Stimulated activated CD4-positive, alpha-beta T cell treated with anti-CD3 and anti-CD28 coated beads, Interleukin-15, amount 100 ng/mL, for 48 hours (primary cell): ENCODE measurements around the gene CACNA2D4.
"Not testable (repeated sequence)": the region's sequence is repeated elsewhere in the genome, so short reads cannot be mapped to it uniquely, and the experiment has no call there.

Source experiments
- DNase-seq, 2 donors: peaks; one replicate each; pipeline ENCODE4 v3.0.0-alpha.2; 2020; ENCODE audit warnings: low read depth in 2 of 2

Gene CACNA2D4

DNA sequence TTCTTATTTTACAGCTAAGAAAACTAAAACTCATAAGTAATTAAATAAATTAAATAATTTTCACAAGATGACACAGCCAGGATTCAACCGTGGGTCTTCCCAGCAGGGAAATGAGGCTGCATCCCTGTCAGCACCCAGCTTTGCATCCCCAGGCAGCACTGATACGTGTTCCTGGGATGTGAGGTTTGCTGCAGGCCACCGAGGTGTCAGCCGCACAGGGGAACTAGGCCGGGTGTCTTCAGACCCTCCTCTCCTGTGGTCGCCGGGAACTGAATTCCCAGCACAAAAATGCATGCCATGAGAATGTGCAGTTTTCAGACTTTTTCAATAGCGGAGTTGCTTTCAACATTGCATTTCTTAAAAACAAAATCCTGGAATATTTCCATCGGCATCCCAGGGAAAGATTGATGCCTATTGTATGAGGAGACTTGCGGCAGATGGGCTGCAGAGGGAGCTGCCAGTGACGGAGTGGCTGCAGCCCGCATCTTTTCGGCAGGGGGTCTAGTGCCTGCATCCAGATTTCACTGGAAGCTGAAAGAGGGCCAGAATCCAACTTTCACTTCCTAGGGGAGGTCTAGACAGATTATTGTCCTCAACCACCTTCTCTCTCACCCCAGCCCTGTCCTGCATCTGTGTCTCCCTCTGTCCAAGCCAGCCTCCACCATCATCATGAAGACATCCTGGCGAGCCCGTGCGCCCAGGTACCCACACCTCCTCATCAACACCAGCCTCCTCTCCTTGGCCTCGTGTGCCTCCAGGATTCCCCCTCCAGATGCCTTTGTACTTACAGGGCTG, 85.5 kb downstream of the CACNA2D4 start:
- DNase-seq, result no peak

DNA sequence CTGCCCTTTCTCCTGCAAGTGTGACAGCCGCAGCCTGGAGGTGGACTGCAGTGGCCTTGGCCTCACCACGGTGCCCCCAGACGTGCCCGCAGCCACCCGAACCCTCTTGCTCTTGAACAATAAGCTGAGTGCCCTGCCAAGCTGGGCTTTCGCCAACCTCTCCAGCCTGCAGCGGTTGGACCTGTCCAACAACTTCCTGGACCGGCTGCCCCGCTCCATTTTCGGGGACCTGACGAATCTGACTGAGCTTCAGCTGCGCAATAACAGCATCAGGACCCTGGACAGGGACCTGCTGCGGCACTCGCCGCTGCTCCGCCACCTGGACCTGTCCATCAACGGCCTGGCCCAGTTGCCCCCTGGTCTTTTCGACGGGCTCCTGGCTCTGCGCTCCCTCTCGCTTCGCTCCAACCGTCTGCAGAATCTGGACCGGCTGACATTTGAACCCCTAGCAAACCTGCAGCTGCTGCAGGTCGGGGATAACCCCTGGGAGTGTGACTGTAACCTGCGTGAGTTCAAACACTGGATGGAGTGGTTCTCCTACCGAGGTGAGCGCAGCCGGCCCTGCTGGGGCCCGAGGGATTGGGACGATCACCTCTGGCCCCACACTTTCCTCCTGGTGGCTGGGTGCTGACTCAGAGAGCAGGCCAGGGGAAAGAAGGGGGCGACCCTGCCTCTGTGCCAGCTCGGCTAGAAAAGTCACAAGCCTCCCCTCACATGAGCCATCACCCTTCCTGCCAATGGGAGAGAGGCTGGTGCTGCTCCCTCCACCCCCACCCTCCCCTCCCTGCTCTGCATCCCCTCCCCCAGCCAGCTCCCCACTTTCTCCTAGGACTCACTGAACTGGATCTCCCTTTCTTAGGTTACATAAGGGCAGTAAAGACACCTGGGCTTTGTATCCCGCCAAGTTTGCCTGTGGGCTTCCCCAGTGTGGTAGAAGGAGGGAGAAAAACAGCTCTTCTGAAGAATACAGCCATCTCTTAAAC, 87.2 kb downstream of the CACNA2D4 start:
- DNase-seq, result peak in 1 of 2 donors; percentile 9

DNA sequence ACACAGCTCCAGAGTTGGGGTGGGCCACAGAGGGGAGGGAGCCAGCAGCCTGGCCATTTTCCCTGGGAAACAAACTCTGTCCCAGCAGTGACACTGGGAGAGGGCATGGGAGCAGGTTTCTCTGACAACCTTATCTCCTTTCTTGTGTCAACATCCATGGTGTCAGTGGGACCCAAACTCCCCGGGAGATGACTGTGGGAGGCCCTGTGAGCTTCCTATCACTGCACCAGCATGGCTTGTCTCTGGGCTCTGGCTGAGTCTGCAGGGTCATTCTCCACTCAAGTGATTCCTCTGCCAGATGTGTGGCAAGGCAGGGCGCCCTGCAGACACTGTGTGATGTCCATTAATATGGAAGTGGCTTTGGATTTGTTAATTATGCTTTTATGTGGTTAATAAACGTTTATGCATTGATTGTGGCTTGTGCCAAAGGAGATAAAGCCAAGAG, 88.0 kb downstream of the CACNA2D4 start:
- no peak for DNase-seq

DNA sequence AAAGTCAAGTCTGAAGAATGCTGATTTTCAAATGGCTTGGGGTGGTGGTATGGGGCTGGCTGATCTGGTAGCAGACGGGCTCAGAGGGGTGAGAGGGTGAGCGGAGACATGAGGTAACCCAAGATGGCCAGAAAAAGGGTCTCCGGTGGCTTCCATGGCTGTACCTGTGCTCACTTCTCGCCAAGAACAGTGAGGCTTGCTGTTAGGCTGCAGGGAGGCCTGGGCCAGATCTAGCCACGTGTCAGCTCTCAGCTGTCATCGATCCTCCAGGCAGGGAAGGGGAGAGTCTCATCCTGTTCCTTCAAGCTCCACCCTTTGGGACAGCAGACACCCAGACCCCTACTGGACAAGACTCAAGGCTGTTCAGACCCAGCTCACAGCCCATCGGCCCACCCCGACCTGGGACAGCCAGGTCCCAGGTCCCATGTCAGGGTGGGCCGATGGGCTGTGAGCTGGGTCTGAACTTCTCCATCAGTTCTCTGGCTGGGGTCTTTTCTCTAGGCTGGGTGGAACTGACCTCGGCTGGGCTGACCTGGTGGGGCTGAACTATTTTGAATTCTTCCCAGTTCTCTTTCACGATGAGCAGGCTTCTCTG, 89.0 kb downstream of the CACNA2D4 start:
- DNase-seq, result no peak

DNA sequence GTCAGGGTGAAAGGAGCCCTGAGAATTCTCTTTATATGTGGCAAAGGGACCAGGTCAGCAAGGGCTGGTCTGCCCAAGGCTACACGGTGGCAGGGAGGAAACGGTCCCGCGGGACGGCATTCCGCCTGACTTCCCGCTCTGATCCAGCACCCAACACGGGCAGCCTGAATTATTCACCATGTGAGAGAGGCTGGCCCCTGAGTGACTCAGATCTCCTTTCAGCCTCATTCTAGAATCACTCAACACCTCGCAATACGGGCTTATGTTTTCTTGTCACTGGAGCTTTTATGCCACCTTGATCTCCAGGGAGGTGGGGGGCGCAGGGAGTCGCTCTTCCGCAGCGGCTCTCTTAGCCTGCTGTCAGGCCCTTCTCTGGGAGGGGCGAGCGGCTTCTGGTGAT, 89.6 kb downstream of the CACNA2D4 start:
- no peak for DNase-seq

DNA sequence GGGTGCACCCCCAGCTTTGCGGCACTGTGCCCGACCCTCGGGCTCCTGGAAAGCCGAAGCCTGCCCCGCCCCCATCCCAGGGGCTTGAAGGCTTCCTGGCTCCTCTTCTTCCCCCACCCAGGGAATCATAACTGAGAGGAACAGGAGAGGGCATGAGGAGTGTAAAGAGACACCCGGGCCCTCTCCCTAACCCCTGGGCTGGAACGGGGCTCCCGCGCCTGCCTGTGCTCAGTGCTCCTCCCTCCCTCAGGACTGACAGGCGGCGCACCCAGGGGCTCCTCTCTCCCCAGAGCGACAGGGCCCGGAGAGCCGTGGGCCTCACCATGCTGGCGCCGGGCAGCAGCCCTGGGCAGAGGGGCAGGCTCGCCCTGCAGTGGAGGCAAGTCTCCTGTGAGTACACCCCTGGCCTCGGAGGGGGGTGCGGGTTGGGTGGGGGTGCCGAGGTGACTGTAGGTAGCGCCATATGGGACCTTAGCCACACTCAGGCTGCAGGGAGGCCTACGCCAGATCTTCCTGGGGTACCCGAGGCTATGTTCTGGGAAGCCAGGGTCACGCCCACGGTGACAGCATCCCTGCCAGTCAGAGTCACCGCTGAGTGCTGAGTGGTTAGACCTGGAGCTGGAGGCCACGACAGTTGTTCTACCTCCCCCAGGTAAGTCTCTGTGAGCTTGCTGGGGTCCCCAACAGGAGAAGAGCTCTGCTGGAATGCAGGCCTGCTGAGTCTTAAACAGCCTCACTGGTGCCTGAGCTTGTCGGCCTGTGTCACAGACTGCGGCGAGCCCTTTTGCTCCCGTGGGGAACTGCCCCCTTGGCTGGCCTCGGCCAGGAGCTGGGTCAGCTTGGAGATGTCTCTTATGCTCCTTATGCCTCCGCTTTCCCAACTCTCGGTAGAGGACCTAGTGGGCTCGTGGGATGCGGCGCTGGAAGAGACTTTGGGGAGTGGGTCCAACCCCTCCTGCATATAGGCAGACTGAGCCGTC, 90.3 kb downstream of the CACNA2D4 start:
- DNase-seq, result no peak

DNA sequence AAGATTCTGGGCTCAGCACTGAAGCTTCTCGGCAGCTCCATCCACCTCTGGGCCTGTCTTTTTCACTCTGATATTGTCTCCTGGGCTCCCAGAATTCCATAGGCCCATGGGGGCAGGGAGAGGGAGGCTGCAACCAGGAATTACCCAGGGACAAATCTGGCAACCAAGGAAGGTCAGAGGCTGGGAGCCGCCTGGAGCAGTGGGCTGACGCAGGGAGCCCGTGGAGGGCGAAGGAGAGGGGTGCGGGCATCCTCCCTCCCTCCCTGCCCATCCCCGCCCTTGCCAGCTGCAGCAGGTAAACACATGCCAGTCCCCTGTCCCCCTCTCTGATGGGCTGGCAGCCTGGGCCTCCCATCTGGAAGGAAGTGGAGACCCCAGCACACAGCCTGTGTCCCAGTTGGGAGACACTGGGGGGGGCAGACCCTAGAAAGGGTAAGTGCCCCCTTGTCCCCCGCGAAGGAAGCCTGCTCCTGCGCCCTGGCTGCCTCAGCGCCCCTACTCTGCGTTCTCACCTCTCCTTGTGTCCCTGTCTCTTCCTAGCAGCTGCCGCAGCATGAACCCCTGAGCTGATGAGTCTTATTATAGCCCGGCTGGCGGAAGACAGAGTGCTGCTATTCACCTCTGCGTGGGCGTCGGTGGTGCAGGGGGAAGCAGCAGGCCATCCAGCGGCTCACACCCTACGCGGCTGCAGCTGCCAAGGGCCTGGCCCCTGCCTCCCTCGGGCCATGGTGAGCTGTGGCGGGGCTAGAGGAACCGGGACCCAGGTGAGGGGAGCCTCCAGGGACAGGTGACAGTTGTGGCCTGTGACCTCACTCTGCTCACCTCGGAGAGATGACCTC, 91.4 kb downstream of the CACNA2D4 start:
- DNase-seq, result no peak

DNA sequence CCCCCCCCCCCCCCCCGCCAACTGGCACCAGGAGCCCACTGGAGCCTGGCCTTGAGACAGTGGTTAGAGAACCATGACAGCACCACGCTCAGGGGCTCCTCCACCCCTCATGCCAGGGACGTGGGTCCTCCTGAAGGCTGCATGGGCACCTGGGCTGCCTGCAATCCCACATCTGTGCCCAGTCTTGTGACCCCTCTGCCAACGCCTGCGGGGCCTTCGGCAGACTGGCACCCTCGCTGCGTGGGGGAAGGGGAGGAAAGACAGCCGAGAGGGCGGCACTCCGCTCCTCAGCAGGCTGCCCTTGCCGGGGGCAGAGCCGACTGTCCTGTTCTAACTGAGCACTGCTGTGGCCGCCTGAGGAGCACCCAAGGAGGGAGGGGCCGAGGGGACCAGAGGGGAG, 92.1 kb downstream of the CACNA2D4 start:
- no peak for DNase-seq

DNA sequence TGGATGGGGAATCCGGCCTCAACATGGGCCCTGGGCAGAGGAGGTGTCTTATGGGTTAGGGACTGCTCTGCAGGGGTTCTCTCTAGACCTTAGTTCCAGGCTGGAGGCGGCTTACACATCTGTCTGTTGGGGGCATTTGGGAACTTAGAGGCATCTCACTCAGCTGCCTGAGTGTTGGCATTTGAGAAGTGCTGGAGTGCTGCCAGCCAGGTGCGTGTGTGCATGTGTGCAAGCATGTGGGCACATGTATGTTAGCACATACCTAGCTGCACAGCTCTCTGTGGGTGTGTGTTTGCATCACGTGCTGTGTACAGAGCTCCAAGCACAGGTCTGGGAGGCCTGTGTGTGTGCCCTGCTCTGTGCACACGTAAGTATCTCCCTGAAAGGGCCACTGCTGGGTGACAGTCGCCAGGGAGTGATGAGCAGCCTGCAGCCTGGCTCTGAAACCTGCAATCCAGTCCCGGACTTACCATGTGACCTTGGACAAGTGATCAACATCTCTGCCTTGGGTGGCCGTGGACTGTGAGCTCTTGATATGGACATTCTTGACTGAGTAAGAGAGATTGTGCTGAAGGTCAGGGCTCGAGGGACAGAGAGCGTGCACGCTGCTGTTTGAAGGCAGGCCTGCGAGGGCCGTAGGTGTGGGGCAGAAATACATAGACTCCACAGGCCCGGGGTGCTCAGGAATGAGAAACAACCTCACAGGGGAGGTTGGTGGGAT, 92.9 kb downstream of the CACNA2D4 start:
- DNase-seq, result no peak

DNA sequence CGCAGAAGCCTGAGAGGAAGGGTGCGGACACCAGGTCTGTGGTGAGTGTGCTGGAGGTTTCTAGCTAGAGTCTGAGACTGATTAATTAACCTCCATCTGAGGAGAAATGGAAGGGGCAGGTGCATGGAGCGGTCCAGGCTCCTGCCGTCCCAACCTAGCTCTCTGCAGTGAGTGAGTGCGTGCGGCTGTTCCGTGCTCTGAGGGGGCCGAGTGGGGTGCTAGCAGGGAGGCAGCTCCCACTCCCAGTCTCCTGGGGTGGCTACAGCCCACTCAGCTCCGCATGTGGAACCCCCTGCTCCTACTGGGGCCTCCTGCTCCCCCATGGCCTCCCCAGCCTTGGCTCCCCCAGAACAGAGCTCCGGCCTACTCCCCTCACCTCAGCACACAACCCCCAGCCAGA, 95.2 kb downstream of the CACNA2D4 start:
- no peak for DNase-seq

DNA sequence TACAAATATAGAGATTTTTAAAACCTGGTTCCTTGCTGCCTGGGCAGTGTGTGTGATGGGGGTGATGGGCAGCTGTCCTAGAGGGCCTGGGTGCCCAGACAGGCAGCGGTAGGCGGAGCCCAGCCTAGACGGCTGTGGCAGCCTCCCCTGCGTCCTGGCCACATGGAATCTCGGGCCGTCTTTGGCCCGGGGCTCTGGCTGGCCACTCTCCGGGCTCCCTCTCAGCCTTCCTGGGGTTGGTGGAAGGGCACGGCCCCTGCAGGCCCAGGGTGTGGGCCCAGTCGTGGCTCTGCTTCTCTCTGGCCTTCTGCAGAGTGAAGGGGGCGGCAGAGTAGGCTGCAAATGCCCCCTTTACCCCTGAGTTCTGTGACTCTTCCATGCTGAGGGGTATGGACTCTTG, 95.8 kb downstream of the CACNA2D4 start:
- DNase-seq, result no peak

DNA sequence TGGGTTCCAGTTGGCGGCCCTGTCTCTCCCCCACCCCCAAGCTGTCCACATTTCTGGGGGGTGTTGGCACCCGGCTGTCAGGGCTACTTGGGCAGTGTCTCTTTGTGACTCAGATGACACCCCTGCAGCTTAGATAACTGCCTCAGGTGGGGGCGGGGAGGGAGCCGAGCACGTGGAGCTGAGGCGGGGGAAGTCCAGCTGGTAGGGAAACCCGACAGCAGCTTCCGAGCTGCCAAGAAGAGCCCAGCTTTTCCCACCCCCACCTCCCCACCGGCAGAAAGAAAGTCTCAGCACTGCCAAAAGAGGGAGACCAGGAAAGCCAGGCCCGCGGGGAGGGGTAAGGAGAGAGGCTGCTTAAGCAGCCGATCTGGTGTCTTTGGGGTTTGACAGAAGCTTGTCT, 96.6 kb downstream of the CACNA2D4 start:
- DNase-seq, result no peak

DNA sequence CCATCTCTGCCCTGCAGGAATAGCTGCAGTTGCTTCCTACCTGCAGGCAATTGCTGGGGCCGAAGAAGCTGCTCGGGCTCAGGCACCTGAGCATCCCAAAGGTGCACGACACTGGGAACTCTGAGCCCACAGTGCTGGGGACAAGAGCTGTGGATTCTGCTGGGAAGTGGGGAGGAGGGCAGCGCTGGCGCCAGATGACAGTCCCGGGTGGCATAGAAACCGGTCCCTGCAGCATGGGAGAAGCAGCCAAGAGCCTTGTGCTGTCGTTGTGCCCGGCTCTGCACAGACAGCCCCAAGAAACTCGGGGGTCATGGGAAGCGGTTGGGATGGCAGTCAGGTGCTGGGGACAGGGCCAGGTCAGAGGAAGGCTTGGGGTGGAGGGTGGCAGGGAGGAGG, 97.6 kb downstream of the CACNA2D4 start:
- DNase-seq, result no peak

DNA sequence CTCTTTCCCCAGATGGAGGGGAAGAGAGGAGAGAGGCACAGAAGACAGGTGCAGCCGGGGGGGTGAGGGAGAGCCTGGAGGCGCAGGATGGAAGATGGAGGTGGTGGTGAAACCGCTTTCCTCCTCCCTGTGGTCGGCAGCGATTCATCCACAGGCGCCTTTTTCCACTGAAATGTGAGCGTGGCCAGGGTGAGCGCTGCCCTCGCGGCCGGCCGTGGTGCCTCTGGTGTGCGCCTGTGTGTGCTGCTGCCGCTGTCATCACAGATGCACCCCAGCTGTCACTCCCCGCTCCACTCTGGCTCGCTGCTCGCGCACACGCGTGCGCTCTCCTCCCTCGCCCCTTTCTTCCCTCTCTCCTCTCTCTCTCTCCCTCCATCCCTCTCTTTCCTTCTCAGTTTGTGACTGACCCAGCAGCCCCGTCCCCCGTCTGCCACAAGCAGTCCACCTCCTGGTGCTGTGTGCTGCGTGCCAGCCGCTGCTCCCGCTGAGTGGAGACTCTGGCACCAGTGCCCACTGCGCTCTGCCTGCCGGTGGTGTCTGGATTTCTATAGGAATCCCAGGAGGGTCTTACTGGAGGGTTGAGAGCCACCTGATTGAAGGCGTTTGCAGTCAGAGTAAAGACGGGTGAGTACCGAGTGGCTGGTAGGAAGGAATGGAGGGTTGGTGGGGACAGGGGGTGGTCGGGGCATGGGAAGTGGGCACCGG, 98.1 kb downstream of the CACNA2D4 start, which contains the start of gene LRTM2:
Gene LRTM2 (plus strand): TSS at position 375 of the 705 bp plus-strand sequence. CDS start 7,584 bp downstream, outside the sequence.
- no peak for DNase-seq

DNA sequence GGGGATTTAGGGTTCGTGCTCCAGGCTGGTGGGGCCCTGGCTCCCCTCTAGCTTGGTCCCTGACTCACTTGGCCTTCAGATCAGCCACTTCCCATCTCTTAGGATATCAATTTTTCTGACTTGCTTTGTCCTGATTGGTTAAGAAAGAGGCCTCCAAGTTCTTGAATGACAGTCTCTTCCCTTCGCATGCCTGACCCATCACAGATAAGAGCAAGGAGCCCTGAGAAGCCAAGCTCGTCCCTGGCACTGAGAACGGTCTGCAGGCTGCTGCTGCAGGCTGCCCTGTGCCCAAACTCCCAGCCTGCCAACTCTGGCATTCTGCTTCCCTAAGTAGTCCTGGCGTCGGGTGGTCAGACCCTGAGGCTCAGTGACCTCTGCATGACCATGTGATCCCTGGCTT, 98.9 kb downstream of the CACNA2D4 start:
- DNase-seq, result no peak

DNA sequence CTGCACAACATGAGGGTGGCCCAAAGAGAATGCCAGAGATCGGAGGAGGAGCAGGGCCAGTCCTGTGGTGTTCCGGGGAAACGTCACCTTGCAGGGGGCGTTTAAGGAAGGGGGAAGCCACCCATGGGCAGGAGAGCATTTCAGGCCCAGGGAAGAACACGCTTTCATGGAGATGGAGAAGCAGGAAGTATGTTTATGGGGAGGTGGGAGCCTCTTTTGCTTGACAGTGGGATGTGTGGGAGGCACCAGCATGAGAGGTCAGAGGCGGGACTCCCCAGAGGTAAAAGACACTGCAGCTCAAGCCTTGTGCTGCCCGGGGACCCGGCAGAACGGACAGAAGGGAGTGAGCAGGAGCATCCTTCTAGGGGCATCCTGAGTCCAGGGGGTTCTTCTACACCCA, 99.4 kb downstream of the CACNA2D4 start:
- no peak for DNase-seq

DNA sequence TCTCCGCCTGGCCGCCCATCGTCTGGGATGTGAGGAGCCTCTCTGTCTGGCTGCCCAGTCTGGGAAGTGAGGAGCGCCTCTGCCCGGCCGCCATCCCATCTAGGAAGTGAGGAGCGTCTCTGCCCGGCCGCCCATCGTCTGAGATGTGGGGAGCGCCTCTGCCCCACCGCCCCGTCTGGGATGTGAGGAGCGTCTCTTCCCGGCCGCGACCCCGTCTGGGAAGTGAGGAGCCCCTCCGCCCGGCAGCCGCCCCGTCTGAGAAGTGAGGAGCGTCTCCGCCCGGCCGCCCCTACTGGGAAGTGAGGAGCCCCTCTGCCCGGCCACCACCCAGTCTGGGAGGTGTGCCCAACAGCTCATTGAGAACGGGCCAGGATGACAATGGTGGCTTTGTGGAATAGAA, 100.5 kb downstream of the CACNA2D4 start:
- DNase-seq, result not testable (repeated sequence)

DNA sequence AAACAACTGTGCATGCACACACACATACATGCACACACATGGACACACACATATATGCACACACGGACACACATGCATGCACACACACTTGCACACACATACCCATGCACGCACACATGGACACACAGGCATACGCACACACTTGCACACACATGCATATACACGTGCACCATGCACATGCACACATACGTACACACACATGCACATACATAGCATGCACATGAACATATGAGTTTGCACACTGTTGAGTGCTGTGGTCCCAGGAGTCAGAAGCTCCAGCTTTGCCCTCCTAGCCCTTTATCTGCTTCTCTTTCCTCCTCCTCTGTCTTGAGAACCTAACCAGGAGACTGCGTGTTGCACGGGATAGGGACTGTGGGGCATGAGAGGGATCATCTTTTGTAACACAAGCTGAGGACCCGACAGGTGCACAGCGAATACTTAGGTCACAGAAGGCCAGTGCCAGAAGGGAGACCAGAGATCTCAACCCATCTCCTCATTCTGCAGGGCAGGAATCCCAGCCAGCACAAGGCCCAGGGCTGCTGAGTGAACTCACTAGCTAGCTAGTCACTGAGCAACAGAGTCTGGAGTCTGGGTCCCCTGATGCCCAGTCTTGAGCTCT, 101.6 kb downstream of the CACNA2D4 start:
- DNase-seq, result no peak
